Urothelium cell line (cell line): ENCODE measurements around the gene RRAGD.

Experiments
- DNase-seq: peaks from one replicate; pipeline ENCODE4 v3.0.0; 2011; ENCODE audit warnings: low spot score, mixed read lengths
- FAIRE-seq: peaks from 2 replicates; lab custom pipeline; 2011; peaks lifted over from hg19 to GRCh38; lab: Jason Lieb, UNC

RRAGD gene

DNA sequence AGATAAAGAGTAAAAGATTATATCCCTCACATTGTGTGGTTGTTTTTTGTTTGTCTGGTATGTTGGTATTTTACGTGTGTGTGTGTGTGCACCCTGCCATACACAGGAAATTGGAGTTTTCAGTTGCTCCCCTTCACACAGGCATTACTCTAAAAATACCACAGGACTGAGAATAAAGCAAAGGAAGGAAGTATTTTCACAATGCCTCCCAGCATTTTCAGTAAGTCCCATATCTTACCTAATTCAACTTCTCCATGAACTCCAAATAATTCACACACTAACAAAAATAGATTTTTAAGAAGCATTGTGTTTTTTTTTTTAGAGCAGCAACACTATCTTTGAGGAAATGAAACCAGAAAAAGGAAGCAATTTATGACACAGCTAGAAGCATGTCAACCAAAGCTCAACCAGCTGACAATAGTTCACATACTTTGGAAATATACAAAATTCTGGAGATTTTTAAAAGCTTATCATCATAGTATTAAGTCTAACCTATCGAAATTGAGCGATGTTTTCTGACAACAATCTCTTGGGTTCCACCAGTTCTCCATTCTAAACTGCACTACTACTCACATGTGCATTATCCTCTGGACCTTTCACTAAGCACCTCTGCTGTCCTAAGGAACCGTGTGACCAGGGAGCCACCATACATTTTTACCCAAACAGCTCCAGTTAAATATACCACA is 61.6 kb downstream of the RRAGD start:
- FAIRE-seq = no peak
- DNase-seq = no peak

DNA sequence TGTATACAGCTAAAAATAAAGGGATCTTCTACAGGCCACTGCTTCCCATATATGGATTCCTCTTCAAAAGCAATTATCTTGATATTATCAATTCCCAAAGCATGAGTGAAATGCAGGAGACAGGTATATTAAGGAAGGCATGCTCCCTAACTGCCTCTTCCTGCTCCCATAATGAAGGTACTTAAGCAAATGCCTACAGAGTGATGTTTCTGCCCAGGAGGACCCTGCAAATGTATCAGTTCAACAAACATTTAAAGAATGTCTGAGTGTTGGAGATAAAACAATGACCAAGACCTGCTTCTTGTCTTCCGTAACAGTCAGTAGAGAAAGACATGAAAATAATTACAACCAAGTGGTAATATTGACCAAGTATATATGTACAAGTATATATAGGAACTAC is 63.7 kb downstream of the RRAGD start:
- no peak for DNase-seq
- no peak for FAIRE-seq

GRCh38 chr6:89347825-89348224 is 64.2 kb downstream of the RRAGD start:
- DNase-seq = no peak
- no peak for FAIRE-seq

- FAIRE-seq = no peak
- no peak for DNase-seq
Observed at GRCh38 chr6:89346433-89346832, 65.6 kb downstream of the RRAGD start.

- FAIRE-seq (no peak), DNase-seq (no peak)
Observed at GRCh38 chr6:89339565-89339964, 72.5 kb downstream of the RRAGD start.

DNA sequence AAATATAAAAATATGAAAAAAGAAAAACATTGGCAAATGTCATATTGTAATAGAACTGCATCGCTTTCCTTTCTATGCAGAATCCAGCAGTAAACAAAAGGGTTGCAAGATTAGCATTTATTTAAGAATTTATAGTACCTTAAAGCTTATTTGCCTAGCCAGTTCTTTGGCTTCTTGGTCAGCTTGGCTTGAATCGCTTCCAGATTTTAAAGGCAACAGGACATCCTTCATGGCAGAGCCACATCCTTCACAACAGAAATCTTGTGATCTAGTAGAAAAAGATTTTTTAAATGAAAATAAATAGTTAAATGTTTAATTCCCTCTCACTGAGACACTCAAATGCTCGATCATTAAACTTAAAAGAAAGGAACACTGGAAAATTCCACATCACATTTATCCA is 76.9 kb downstream of the RRAGD start:
- no peak for DNase-seq
- no peak for FAIRE-seq

- DNase-seq (no peak), FAIRE-seq (no peak)
Observed at GRCh38 chr6:89330910-89331309, 81.2 kb downstream of the RRAGD start.

GRCh38 chr6:89328976-89329375 is 83.1 kb downstream of the RRAGD start:
- no peak for DNase-seq
- no peak for FAIRE-seq

GRCh38 chr6:89324304-89324703 is 87.8 kb downstream of the RRAGD start:
- DNase-seq = no peak
- no peak for FAIRE-seq

- FAIRE-seq = no peak
Observed at GRCh38 chr6:89323511-89323971, 88.5 kb downstream of the RRAGD start.

GRCh38 chr6:89321131-89321970 is 90.7 kb downstream of the RRAGD start:
- FAIRE-seq (no peak), DNase-seq (no peak)

More at GRCh38 chr6:89323511-89323971, 88.5 kb downstream of the RRAGD start:
- DNase-seq = no peak

- FAIRE-seq (no peak), DNase-seq (no peak)
Observed at GRCh38 chr6:89320012-89320559, 92.0 kb downstream of the RRAGD start.

DNA sequence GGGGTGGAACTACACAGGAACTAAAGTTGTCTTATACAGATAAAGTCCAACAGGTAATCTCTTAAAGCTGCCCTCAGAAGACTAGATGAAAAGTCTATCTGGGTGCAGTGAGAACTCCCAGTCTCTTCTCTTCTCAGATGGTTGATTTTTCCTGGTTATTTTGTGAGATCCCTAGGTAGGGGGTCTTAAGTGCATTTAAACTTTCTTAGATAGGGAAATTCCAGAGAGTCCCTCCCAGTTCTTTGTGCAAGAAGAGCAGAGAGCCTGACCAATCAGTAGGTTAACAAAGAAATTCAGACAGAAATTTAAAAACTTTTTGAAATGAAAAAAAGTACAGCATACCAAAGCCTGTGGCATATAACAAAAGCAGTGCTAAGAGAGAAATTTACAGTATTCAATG is 95.0 kb downstream of the RRAGD start:
- FAIRE-seq (no peak), DNase-seq (no peak)

- DNase-seq = no peak
- FAIRE-seq = no peak
Observed at GRCh38 chr6:89315249-89315885, 96.7 kb downstream of the RRAGD start, which contains the start of gene GABRR2. Gene GABRR2, minus strand, starts transcription at chr6:89315299. Its CDS starts 134 bp downstream, at chr6:89315165.

DNA sequence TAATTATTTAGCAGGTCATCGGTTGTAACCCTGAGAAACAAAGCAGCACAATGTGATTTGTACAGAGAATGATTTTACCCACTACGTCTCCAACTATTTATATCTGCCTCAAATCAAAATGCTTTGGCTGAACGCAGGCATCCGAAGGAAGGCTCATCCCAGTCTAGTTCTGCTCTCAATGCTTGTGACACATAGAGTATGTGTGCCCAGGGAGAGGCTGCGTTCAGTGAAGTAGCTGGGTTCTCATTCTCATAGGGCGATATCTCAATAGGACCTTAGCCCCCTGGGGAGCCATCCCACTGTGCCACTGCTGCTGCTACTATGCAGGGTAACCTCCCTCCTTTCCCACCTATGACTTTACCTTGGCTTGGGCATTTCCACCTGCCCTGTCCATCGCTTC is 97.4 kb downstream of the RRAGD start:
- FAIRE-seq = no peak
- no peak for DNase-seq
